GM19324 (cell line): ENCODE results near the gene C1orf56.

Source experiments
- ATAC-seq: cut with Tn5 transposase; IDR thresholded peaks from one replicate; pipeline ENCODE4 v1.9.1; 2021; ENCODE audit warnings: mild to moderate bottlenecking, moderate library complexity; ENCODE audit not compliant: unreplicated experiment, low FRiP score

Gene C1orf56, protein sequence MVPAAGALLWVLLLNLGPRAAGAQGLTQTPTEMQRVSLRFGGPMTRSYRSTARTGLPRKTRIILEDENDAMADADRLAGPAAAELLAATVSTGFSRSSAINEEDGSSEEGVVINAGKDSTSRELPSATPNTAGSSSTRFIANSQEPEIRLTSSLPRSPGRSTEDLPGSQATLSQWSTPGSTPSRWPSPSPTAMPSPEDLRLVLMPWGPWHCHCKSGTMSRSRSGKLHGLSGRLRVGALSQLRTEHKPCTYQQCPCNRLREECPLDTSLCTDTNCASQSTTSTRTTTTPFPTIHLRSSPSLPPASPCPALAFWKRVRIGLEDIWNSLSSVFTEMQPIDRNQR

DNA sequence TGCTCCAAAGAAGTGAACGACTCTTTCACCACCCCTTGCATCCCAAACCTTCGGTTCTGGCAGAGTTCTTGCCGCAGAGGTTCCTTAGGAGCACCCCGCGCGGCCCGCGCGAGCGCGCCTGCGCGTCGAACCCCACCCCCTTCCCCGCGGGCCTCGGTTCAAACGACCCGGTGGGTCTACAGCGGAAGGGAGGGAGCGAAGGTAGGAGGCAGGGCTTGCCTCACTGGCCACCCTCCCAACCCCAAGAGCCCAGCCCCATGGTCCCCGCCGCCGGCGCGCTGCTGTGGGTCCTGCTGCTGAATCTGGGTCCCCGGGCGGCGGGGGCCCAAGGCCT is at the start of gene C1orf56:
Gene C1orf56, plus strand, starts transcription at position 161 of the 334 bp plus-strand sequence. Its CDS starts 97 bp downstream, at position 258.
- ATAC-seq, result peak; percentile 45

DNA sequence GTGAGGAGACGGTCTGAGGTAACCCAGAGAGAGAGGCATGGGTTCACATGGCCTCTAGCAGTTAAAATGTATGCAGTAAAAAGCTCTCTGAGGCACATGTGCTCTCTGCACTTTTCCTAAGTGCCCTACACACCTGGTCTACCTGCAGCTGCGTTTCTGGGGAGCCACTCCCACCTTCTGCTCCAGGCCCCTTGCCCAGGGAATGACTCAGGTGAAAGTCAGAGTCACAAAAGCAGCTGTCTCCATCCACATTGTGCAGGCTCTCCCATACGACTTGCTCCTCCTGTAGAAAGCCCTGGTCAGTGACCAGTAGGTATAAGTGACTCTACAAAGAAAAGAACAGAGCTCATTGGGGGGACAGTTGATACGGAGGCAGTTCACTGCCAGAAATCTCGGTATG is 49.6 kb upstream of the C1orf56 start:
- no peak for ATAC-seq

DNA sequence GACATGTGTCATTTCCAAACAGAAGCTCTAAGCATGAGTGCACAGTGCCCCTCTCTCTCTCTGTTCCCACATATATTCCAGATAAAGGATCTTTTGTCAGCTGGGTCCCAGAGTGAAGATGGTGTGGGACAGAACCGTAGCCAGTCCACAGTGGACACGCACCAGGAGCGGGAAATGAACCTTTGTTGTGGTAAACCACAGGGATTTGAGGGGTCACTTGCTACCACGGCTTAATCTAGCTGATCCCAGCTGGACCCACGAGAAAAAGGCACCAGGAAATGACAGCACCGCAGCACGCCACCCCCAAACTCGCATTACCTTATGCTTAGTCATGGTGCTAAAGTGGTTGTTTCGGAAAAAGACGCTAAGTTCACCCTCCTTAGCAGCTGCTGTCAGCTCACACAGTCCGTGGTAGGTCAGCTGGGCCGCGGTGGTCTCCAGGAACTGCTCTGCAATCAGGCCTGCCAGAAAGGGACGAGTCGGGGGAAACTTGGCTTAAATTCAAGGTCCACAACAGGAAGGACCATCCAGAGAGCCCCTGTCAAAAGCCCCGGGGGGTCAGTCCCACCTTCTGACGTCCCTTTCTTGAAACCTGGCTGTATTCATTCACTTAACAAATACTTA is 48.4 kb upstream of the C1orf56 start:
- ATAC-seq, result no peak

DNA sequence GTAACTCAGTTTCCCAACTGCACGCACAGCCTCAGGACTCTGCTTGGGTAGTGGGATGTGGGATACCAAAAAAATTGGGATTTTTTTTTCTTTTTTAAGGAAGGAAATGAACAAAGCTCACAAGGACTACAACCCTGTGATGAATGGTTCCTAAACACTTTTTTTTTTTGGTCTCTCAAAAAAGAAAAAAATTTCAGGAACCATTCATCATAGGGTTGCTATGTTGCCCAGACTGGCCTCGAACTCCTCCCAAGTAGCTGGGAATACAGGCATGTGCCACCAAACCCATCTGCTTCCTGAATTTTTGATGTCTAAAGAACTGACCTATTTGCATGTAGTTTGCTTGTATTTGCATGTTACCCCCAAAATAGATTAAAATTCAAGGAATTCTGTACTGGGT is 47.6 kb upstream of the C1orf56 start:
- no peak for ATAC-seq

DNA sequence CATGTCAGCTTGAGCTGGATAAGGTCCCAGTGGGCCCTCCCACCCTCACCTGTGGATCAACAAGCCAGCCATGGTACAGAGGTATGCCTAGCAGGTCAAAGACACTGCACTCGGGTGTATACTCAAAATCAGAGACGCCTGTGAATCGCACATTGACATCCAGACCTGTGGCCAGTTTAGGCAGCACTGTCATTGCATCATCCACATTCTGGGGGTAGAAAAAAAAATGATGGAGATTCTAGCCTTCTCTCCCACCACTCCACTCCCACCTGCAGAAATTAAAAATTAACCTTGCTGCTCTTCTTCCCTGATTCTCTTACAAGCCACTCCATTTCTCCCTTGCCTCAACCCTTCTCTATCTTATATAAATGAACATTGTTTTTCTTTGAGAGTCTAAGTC is 47.1 kb upstream of the C1orf56 start:
- no peak for ATAC-seq

DNA sequence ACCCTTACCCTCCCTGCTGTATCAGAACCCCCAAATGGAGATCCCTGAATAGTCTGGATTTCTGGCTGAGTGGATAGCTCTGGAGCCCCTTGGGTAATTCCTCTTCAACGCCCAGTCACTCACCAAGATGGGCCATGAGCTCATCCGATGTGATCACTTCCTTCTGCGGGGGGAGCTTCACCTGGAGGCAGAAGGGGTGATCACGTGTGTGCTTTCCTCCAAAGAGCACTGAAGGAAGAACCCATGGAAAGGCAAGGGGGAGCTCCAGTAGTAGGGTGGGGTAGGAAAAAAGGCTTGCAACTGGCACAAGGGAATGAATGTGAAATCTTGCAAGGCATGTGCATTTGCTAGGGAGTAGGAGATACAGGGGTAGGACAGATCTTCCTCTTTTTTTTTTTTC is 45.9 kb upstream of the C1orf56 start:
- ATAC-seq, result no peak

DNA sequence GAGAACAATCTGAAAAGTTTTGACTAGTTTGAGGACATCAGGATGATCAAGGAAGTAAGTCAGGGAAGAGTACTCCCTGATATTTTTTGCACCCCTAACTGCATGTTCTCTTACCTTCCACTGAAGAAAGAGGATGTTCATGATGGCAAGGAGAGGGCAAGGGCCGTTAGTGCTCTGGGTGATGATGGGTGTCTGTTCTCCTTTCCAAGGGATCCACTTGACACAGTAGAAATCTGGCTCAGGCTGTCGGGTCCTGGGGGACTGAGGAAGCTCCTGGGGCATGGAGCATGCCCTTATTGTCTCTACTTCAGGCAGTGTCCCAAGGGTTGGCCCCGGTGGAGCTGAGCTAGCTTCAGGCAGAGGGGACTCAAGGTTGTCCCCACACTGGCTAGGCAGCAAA is 45.5 kb upstream of the C1orf56 start:
- no peak for ATAC-seq

DNA sequence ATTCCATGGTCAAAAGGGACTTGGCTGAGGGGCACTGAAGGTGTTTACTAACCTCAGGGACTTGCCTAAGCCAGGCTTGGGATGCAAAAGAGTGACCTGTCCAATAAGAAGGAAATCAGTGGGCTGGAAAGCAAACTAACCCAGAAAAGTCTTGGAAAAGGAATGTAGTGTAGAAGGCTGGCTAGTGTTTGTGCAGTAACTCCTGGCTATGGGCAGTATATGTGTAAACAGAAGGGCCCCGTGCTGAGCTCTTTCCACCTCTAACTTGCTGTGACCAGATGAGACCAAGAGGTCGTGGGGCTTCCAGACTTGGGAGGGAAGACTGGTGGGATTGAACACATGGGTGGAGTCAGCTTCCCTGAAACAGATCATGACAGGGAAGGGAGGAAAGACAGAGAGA is 44.9 kb upstream of the C1orf56 start:
- ATAC-seq, result no peak

DNA sequence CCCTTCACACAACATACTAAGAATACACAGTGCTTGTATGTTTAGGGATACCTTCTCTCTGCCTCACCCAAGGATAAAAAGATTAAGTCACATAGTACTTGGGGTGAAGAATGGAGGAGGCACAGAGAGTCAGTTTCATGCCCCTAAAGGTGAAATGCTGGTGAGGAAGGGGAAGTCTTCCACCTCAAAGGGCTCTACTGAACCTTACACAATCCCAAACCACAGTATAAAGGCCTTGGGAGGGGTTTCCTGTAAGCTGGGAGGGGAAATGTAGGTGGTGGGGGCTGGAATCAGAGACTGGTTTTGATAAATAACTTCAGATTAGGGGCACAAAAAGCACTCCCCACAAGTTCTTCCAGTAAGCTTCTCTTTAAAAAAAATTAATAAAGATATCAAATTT is 44.4 kb upstream of the C1orf56 start:
- ATAC-seq, result no peak

DNA sequence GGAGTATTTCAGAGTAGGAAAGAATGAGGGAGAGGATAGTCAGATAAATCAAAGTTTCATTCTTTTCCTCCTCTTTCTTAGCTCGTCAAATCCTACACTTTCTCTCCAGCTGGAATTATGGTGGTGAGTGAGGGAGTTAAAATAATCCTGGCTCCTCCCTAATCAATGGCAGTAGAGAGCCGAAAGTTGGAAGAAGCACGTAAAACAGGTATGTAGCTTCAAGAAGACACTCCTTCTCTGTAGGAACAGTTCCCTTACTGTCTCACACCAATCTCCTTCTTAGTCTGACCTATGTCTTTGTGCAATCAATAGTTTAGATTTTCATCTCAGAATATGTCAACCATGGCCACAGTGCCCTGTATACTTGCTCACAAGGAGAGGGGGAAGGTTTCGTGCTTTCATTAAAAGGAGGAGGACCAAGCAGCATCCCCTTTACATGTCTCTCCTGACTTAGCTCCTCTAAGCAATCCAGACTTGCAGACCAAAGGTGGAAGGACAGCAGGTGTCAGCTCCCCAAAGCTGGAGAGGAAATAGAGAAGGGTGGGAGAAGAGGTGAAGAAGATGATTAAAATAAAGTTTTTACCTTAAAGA is 41.7 kb upstream of the C1orf56 start:
- ATAC-seq, result no peak

DNA sequence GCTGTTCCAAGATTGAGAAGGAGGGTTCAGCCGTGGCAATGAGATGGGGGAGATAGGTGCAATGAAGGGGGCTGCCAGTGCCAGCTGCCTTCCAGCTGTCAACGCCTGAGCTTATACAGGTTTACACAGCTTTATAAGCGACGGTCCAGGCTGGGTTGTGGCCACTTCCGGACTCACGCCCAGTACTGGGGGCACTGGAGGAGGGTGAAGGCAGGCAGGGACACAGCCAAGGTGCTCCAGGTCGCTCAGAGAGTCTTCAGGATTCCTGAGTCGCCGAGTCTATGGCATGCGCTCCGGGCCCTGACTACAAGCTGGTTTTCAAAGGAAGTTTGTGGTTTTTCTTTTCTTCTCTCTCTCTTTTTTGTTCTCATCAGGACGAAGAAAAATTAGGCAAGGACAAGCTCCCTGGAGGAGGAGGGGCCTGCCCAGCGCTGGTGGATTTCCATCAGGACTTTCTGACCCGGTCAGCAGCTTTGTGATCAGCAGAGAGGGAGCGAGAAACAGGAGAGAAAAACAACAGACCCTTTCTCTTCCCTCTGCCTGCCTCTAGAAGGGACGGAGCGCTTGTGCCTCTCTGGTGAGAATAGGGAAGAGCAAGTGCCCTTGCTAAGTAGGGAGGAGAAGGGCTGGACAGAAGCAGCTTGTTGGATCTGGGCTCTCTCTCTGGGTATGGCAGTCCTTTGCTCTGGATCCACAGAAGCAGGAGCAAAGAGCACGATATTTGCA is 41.1 kb upstream of the C1orf56 start, which contains the start of gene MINDY1:
Gene MINDY1, minus strand, starts transcription at position 576 of the 726 bp plus-strand sequence. CDS start 4,285 bp downstream, outside the sequence.
- ATAC-seq, result no peak

DNA sequence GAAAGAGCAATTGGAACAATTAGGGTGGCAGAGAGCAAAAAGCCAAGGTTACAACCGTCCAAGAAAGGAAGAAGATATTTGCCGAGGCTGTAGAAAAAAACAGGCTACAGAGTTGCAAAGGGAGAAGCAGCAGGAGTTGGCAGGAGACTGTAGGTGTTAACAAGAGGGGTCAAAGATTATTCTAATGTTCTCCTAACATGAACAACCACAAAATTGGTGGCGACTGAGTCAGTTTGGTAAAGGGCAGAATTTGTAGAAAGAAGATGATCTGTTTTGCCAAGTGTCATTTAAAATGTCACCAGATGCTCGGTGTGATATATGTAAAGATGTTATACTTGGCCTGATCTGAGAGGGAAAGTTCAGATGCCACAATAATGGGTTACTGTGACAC is 39.7 kb upstream of the C1orf56 start:
- no peak for ATAC-seq

DNA sequence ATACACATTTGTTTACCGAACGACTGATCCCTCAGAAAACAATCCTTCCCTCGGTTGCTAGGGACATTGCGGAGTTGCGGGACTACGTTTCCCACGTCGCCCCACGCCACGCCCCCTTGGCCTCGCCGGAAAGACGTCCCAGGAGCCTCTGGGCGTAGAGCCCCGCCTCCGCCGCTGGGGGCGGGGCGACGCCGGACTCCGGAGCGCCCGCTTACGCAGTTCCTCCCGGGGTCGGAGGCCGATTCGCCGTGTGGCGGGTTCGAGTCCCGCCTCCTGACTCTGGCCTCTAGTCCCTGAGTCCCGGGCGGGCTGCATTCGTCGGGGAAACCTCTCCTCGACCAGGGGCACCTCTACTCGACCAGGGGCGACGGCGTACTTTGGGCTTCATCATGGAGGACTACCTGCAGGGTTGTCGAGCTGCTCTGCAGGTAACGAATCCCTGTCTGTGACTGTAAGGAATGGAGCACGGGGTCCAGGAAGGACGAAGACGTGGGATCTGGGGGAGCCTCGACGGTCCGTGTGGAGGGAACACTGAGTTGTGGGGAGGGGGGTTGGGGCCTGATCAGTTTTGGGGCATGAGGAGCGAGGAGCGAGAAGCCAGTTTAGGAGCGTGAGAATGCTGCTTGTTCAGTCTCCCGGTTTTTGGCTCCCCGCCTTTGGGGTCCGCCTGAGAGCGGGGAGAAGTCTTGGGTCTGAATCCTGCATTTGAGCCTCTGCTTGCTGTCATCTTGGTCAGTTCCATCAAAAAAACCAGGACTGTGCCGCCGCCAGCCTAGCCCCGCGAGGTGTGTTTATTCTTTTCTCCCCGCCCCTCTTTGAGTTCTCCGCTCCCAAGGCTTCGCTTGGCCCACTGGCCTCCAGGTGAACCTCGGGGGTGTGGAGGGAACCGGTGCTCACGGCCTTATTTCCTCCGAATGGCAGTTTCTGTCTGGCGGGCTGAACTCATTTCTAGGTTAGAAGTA is 39.0 kb upstream of the C1orf56 start, which contains the start of gene PRUNE1:
Gene PRUNE1, plus strand, starts transcription at position 206 of the 962 bp plus-strand sequence. Its CDS starts 184 bp downstream, at position 390.
- peak; percentile 78 for ATAC-seq

DNA sequence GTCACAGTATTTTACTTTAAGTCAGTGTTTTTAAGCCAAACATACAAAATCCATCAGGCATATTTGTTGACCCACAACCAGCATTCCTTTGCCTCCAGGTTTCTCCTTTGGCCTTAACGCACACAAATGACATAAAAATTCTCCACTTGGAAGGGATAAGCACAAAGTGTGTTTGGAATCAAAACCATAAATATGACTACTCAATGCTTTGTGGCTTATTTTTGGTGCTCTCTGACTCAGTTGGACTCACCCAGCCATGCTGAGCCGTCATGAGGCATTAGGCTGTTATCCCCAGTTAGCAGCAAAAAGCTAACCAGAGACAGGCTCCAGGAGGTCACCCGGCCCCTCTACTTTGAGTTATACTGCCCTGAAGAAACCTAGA is 38.4 kb upstream of the C1orf56 start:
- ATAC-seq, result no peak

DNA sequence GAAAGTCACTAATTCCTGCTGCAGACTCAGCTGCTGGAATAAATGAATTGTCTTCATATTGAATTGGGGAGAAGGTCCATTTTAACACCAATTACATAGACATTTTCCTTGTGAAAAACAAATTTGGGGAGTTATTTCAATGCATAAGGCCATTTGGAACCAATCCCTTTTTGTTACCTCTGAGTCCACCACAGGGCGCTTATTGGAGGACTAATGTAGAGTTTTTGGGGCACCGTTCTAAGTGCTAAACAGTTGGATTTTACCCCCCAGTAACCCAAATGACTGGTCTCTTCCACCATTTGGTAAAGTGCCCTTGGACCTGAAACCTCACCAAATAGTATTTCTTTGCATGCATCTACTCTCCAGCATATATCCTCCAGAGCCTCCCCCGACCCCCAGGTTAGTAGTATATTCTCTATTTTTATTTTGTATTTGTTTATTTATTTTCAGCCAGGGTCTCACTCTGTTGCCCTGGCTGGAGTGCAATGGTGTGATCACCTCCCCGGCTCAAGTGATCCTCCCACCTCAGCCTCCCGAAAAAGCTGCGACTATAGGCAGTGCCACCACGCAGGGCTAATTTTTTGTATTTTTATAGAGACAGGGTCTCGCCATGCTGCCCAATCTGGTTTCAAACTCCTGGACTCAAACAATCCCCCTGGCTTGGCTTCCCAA is 37.7 kb upstream of the C1orf56 start:
- no peak for ATAC-seq

DNA sequence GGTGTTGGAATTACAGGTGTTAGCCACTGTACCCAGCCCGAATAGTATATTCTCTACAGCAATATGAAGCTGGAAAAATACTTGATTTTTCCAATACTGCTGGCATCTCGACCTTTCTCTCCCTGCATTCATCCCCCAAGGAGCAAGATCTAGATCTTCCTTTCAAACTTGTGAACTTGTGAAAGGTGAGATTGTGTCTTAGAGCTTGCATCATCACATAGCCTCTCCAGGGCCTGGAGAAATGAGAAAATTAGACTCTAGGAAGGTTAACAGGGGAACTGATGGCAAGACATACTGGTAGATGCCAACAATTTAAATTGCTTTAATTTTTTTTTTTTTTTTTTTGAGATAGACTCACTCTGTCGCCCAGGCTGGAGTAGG is 37.2 kb upstream of the C1orf56 start:
- no peak for ATAC-seq

DNA sequence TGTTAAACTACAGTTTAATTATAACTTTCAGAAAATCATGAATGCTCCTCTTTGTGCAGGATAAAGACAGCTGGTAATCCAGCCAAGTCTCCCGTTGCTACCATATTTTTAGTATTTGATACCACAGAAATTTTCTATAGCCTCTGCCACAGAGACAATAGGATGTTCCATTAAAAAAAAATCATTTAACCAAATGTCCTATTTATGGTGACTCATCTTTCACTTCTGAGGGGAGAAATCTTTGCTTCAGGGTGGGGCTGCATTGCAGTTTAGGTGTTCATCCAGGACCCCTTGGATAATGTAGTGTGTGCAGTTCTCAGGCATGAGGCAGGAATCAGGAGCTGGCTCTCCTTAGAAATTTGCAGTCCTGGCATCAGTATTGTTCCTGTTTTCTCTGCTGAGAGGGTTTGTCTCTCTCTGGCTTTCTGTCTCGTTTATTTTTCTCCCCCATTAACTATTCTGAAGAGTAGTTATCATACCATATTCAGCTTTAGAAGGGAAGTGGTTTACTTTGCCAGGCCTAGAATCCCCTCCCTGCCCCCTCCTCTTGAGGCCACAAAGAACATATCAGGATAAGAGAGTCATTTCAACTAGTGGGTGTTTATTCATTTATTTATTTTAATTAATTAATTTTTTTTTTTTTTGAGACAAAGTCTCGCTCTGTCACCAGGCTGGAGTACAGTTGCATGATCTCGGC is 36.2 kb upstream of the C1orf56 start:
- ATAC-seq, result no peak

DNA sequence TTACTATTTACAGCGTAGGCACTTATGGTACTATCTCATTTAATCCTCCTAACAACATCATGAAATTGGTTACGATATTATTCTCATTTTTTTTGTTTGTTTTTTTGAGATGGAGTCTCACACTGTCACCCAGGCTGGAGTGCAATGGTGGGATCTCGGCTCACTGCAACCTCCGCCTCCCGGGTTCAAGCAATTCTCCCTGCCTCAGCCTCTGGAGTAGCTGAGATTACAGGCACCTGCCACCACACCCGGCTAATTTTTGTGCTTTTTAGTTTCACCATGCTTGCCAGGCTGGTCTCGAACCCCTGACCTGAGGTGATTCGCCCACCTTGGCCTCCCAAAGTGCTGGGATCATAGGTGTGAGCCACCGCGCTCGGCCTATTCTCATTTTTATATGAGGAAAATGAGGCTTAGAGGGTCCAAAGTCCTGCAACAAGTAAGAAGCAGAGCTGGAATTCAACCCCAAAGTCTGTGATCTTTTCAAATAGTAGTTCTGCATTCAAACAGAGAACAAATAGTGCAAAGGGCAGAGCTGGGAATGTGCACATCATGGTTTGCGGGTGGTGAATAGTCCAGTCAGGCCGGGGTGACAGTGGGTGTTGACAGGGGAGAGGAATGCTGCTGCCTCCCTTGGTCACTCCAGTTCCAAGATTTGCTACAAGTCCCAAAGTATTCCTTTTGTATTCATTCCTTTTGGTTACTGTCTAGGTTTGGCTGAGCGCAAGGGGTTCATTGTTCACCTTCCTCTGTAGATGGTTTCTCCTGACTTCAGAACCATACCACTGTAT is 34.7 kb upstream of the C1orf56 start:
- no peak for ATAC-seq
